Activated T-helper 1 cell treated with anti-CD3 and anti-CD28 coated beads, Interleukin-2, amount 50 U/mL, for 16 hours (primary cell): ENCODE measurements around the gene FGF3.

Source experiments
- DNase-seq, 2 donors: peaks; one replicate each; pipeline ENCODE4 v3.0.0-alpha.2; 2020; ENCODE audit warnings: low read depth in 1 of 2, low spot score in 1 of 2

Gene FGF3

DNA sequence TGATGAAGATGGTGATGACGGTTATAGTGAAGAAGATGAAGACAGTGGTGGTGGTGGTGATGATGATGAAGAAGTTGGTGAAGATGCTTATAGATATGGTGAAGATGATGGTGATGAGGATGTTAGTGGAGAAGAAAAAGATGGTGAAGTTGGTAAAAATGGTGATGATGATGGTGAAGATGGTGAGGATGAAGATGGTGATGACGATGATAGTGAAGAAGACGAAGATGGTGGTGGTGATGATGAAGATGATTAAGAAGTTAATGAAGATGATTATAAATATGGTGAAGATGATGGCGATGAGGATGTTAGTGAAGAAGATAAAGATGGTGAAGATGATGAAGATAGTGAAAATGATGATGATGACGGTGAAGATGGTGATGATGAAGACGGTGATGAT lies 25.2 kb upstream of the FGF3 start:
- DNase-seq: no peak

DNA sequence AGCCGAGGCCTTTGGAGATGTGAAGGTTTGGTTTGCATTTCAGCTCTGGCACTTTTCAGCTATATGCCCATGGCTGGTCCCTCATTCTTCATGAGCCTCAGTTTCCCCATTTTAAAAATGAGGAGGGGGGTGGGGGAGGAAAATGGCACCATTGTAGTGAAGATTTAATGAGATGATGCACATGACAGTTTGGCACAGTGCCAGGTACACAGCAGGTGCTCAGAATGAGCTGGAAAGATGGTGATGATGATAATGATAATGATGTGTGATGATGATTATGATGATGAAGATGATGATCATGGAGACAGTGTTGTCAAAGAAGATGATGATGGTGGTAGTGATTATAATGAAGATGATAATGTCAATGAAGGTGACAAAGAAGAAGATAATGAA lies 24.3 kb upstream of the FGF3 start:
- DNase-seq: no peak

DNA sequence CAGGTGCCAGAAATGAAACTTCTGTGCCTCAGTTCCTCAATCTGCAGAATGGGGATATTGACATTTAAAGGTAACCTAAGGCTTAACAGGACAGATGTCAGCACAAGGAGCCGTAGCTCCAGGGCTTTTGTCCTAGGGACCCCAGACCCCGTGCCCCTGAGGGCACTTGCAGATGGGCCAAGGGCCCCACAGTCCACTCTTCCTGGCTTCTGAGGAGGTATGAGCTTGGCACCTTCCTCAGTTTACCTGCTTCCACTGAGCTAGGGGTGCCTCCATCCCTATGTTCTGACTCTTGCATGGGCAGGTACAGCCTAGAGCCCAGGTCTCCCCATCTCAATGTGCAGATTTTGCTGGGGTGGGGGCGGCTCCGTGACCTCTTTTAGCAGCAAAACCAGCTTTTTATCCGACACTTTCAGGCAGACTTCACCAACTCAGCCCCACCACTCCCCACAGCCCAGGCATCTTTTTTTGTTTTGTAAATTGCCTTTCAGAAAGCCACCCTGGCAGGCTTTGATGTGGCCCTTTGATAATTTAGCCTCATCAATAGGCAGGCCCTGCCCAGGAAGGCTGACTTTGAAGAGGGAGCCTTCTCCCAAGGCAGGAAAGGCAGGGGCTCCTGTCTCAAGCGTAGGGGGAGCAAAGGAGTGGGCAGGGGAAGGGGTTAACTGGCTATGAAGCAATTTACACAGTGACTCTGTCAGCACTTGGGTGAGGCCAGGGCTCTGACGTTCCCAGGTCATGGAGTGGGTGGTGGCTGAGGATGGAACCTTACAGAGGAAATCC lies 23.7 kb upstream of the FGF3 start:
- DNase-seq: no peak

DNA sequence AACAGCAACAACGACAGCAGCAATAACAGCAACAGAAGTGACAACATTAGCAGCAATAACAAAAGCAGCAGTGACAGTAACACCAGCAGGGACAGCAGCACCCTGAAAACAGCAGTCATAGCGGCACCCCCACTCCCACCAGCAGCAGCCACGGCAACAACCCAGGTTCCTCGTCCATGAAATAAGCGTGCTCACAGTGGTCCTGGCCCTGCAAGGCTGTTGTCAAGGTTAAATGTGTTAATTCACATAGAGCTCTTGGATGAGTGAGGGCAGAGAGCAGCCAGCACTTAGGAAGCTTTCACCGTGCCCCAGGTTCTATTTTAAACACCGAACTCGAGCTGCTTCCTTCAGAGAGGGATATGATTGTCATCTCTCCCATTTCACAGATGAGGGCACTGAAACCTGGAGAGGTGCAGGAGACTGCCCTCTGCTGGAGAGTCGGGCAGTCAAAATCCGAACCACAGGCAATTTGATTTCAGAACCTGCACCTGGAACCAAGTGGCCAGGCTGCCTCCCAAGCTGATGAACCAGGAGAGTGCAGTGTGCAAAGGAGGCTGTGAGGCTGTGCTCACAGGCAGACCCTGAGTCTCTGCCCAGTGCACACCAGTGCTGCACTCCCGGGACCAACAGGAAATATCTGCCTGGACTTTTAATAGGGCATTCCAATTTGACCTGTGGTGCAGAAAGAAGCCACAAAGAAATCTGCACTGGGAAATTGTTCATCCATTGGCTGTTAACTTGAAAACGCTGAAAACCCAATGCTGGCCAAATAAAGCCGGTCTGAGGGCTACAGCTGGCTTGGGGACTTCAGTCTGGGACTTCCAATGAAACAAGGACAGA lies 22.9 kb upstream of the FGF3 start:
- no peak for DNase-seq

DNA sequence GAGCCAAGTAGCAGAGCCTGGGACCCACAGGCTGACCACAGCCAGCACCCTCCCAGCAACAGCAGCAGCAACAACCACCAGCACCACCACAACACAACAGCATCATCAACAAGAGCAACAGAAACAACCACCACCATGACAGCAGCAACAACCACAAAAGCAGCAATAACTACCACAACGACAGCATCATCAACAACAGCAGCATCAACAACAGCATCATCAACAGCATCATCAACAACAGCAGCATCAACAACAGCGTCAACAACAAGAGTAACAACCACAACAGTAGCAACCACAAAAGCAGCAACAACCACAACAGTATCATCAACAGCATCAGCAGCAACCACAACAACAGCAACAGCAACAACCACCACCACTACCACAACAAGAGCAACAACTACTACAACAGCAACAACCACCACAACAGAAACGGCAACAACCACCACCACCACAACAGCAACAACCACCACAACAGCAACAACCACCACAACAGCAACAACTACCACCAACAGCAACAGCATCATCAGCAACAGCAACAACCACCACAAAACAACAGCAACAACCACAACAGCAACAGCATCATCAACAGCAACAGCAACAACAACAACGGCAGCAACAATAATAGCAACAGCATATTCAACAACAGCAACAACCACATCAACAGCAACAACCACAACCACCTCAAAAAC lies 22.1 kb upstream of the FGF3 start:
- no peak for DNase-seq

DNA sequence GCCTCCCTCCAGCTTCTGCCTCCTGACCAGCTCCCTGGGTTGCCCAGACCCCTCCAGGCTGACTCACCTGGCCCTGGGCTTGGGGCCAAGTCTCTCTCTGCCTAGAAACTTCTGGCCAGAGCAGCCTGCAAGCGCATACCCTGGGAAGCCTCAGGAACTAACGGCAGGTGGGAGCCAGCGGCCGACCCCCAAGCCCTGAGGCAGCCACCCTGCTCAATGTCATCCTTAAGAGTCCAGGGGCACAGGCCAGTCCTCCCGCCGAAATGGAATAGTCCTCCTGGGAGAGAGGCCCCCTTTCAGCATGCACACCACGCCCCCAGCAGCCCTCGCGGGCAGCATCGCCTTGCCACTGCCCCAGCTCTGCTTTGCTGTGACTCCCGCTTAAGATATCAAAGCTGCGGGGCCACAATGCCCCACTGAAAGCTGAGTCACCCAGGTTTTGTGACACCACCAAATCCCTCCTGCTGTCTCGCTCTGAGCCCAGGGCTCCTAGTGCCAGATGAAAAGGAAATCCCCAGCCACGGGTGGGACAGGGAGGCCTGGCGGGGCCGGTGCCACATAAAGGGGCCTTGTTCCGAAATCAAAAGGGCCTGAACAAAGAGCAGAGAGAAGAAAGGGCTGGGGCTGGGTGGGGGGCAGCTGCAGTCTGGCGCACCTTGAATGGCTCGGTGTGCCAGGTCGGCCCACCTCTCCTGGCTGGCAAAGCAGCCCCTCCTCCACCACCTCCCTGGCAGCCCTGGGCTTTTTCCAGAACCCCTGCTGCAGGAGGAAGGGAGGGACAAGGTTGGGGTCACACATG lies 21.4 kb upstream of the FGF3 start:
- no peak for DNase-seq

DNA sequence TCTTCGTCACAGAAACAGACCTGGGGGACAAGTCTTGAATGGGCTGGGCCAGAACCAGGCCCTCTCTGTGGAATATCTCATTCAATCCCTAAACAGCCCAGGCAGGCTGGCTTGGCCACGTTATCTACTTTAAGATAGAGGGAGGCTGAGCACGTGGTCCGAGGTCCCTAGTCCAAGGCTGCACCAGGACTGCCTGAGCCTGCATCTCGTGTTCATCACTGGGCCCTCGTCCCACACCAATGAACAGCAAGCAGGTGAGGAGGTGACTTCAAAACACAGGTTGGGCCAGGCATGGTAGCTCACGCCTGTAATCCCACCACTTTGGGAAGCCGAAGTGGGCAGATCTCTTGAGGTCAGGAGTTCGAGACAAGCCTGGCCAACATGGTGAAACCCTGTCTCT lies 20.3 kb upstream of the FGF3 start:
- no peak for DNase-seq

DNA sequence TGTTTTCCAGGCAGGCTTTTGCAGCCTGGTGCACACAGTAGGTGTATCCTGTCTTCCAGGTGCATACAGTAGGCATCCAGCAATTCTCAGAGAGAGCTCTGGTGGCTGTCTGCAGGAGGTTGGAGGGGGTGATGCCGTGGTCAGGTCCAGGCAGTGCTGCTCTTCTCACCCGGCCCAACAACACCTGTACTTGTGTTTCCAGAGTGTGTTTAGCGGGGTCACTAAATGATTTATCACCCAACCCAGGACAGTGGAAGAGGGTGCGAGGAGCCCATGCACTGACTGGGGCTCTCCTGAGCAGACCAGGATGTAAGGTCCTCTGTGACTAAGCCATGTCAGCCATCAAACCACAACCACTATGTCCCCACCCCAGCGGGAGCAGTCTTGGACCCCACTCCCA lies 18.6 kb upstream of the FGF3 start:
- DNase-seq: no peak

DNA sequence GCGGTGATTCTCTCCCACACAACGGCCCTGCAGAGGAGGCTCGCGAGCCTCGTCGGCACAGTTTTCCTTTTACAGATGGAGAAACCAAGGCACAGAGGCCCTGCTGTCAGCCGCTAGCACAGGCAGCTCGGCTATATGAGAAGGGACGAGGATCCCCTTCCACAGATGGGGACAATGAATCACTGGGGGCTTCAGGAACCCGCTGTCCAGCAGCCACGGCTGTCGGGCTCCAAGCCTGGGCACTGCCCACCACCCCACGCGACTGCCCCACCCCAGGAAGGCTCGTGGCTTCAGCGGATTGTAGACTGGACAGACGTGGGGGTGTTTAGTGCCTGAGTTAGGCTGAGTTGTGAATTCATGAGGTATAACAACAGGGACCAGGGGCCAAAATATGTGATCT lies 17.2 kb upstream of the FGF3 start:
- DNase-seq: no peak

DNA sequence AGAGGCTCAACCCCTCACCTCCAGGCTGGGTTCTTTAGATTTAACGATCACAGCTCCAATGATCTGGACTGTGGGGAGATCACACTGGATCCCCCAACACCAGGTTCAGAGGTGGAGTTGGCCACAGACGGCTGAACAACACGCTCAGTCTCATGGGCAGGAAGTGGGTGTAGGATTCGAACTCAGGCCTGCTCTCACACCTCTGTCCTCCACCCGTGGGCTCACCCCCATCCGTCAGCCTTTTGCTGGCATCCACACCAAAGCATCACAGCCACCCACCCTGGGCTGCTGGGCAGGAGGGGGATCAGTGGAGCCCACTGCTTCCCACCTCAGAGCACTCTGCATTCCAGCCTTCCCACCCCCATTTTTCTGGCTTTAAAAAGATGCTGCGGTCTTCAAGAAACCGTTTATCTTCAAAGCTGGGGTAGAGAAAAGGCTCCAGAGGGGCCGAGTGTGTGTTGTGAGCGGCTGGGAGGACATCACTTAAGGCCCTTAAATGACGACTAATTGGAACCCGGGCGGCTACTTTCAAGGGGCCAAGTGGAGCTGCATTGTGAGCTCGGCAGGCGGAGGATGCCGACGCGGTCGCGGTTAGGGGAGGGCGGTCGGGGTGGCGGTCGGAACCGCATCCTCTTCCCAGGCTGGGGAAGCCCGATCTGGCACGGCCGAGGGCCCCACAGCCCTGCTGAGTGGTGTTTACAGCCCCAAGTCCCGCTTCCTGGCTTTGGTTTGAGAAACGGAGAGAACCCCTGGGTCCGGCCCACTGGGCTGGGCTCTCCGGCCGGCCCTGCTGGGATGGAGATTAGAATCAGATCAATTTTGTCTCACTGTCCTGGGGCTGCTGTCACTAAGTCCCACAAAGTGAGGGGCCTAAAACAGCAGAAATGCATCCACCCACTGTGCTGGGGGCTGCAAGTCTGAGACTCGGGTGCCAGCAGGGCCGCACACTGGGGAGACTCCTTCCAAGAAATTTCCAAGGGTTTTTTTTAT lies 15.9 kb upstream of the FGF3 start:
- no peak for DNase-seq

DNA sequence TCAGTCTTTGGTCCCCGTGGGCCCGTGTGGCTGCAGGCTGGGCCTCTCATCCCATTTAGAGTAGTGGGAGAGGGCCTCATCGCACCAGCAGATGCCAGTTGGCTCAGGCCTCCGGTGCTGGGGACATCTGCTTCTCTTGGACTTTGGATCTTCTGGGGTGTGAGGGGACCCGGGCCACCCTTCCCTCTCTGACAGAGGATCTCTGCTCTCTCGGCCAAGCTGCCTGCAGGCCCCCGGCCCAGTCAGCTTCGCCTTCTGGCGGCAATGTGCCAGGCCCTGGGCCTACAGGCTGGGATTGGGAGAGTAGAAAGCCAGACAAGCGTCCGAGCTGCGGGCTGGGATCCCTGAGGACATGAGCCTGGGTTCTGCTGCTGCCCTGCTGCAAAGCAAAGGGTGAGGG lies 15.0 kb upstream of the FGF3 start:
- no peak for DNase-seq

DNA sequence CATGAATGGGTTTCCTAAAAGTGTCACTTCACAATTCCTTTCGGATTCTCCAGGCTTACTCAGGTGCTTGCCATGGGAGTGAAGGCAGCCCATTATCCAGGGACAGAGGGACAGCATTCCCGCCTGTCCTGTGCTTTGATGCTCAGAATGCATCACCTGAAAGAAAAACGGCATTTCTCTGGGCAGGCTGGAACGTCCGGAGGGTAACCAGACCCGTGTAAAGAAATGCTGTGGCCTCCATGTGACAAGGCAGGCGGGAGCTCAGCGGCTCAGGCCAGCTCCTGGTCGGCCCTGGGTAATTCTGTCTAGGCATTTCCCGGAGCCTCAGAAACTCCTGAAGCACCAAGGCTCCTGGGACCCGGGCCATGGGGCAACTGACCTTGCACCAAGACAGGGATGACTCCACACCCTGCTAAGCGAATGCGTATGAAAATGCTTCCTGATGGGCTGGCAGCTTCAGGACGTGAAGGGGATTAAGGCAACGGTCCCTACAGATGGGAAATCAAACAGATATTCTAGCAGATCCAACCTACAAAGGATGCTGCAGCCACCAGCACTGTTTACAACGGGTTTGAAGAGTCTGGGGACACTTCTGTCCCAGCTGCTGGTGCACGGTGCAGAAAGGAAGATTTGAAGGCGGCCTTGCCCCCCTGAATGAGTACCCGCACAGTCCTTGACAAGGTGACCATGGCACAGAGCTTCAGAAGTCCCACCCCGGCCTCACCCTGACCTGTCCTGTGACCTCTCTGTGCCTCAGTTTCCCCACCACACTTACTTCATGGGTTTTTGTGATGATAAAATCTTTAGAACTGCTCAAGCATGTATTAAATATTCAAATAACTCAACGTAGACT lies 13.6 kb upstream of the FGF3 start:
- DNase-seq: no peak

DNA sequence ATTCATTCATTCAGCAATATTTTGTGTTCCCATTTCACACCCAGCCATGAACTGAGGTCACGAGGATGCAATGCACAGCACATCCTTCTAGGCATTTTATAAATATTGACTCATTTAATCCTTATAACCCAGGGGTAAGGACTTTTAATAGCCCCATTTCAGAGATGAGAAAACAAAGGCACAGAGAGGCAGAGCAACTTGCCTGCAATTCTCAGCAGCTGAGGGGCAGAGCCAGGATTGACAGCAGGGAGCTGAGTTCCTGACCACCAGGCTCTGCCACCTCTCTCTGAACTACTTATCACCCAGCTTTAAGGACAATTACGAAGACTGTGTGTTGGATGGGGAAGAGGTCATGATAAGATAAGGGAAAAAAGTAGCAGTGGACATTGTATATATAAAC lies 12.8 kb upstream of the FGF3 start:
- DNase-seq: no peak

DNA sequence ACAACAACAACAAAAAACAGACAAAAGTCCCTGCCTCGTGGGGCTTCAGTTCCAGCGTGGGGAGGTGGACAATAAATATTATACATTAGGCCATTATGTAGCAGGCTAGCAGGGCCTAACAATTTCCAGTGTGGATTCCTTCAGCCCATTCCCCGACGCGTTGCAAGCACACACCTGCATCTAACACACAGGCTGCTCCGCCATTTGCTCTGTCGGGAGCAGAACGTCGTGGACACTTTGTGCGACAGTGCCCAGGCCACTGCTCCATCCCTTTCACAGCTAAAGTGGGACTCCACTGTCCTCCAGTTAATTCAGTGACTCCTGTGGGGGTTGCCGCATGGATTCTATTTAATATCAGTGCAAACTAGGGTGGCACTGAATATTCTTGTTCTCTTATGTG lies 10.9 kb upstream of the FGF3 start:
- no peak for DNase-seq

DNA sequence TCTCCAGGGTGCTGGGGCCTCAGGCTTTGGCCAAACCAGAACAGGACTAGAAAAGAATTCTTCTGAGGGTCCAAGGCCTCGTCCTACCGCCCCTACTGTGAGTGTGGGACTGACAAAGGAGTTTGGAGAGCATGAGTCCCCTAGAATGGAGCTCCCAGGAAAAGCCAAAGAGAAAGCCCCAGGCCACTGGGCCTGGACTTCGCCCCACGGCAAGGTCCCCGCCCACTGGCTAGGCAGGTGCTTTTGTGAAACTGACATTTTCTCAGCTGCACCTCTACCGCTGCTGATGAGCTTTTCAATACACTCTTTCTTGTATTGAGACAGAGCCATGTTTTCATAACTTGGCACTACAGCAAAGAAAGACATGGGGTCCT lies 9.7 kb upstream of the FGF3 start:
- DNase-seq: no peak

DNA sequence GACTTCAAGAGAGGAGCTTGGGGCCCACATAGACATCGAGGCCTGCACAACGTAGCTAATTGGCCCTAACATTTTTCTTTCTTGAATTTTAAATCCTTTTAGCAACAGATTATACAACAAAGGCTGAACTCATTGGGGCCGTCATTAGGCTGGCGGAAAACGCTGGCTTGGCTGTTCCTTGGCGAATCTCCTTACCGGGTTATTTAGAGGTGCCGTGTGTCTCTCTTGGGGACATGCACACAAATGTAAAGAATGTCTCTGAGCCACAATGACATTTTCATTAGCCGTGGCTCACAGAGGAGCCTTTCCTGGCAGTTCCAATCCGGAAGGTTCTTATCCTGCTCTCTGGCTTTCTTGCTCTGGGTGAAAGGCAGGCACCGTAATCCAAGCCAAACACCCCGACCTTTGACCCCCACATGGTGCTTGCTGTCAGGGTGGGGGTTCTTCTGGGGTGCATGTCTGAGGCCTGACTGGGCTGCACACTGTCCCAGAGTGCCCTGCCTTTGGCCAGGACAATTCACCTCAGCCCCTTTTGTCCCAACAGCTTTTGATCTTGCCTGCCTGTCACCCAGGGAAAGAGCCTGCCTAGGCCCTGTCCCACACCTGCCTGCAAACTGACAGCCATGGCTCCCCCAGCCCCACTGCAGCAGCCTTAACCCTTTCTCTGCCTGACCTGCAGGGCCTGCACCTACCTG lies 9.2 kb upstream of the FGF3 start:
- DNase-seq: no peak

DNA sequence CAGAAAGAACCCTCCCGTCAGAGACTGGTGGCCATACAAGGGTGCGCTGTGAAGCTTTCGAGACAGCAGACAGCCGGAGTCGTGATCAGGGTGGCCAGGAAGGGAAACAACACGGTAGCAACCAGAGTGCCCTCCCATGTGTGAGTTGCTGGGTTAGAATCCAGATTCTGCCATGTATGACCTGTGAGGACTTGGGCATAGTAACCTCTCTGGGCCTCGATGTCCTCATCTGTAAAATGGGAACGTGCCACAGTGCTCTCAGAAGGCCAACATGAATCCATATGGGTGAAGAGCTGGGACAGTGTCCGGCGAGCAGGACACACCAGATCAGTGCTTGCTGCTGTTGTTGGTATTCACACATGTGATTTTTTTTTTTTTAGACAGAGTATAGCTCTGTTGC lies 7.6 kb upstream of the FGF3 start:
- no peak for DNase-seq

DNA sequence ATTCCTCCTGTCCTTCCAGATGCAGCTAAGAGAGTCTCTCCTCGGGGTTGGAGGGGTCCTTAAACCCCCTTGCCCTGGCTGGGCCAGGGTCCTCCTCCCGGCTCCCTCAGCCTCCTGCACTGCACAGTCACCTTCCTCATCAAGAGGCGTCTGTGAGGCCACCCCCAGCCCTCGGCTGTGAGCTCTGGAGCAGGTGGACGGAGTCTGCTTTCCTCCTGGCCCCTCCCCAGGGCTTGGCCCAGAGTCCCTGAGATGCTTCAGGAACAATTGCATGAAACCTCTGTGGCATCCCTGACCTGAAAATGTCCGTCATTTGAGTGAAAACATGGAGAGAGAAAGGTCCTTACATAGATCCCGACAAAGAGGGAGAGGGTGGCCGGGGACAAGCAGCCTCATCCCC lies 6.7 kb upstream of the FGF3 start:
- no peak for DNase-seq
